Activated B cell treated with CpG ODN at 0.5 μM for 24 hours (primary cell): ENCODE measurements around the gene OBSCN. TPM values are rescaled to one million over a fixed set of nuclear protein-coding genes. Genes with fewer than 3 reads are reported as not detected.

Experiments
- ATAC-seq: fragments of 200-7000 bp; cut with Tn5 transposase; one replicate; pipeline ENCODE4 v1.10.0; 2021; ENCODE audit warnings: low read depth, mild to moderate bottlenecking, moderate library complexity
- CTCF ChIA-PET: fragments of 350-600 bp; sonication (Branson Sonifier 250); formaldehyde crosslinking; loops from one replicate; lab custom pipeline; 2021; ENCODE audit warnings: antibody characterized with exemption; lab: Charles Lee
- POLR2A ChIA-PET: fragments of 350-600 bp; sonication (Branson Sonifier 250); formaldehyde crosslinking; loops from one replicate; lab custom pipeline; 2021; ENCODE audit warnings: antibody characterized with exemption; lab: Charles Lee
- DNase-seq: peaks from one replicate; pipeline ENCODE4 v3.0.0; 2022
- H3K27ac Mint-ChIP-seq: one replicate; pipeline ENCODE4 v1.8.0; 2020; ENCODE audit warnings: mixed read lengths
- H3K27me3 Mint-ChIP-seq: one replicate; pipeline ENCODE4 v1.8.0; 2021; ENCODE audit warnings: mixed read lengths
- H3K36me3 Mint-ChIP-seq: one replicate; pipeline ENCODE4 v1.8.0; 2021; ENCODE audit warnings: low read depth, mixed read lengths
- H3K4me1 Mint-ChIP-seq: one replicate; pipeline ENCODE4 v1.8.0; 2021; ENCODE audit warnings: mixed read lengths
- H3K4me3 Mint-ChIP-seq: one replicate; pipeline ENCODE4 v1.8.0; 2020; ENCODE audit warnings: mild to moderate bottlenecking, mixed read lengths
- H3K9me3 Mint-ChIP-seq: one replicate; pipeline ENCODE4 v1.8.0; 2020; ENCODE audit warnings: mixed read lengths
- CTCF ChIP-seq: fragments of 200-600 bp; IDR thresholded peaks from one replicate; pipeline ENCODE4 v1.8.0; 2022; ENCODE audit warnings: antibody characterized with exemption, mild to moderate bottlenecking
- intact Hi-C: fragments of 100-400 bp; cut with micrococcal nuclease; formaldehyde crosslinking; loops from one replicate; pipeline ENCODE4 v1.15.1; 2024
- total RNA-seq: library from RNA; stranded (reverse); gene quantifications from 2 replicates; pipeline ENCODE4 v1.2.3, GENCODE V29; 2022

Gene OBSCN
- total RNA-seq, 1 donor from 2014 or later: 19.8 TPM

GRCh38 chr1:228321895-228322294, 114.1 kb downstream of the OBSCN start:
- POLR2A ChIA-PET: no interaction called here
- CTCF ChIA-PET: no interaction called here
- Mint-ChIP-seq H3K4me3 (no peak overlapping the region), H3K36me3 (peaks cover 5% of the 10 kb centered on the region), H3K27ac (no peak overlapping the region), H3K4me1 (no peaks in the 10 kb centered on the region), H3K9me3 (peaks cover 7% of the 10 kb centered on the region), H3K27me3 (no peaks in the 10 kb centered on the region)
- intact Hi-C loops: no loop called here
- TF ChIP-seq CTCF: no peak
- DNase-seq (no peak), ATAC-seq (no peak)

GRCh38 chr1:228323401-228323800, 115.6 kb downstream of the OBSCN start:
- DNase-seq: no peak
- Mint-ChIP-seq H3K9me3 (peaks cover 7% of the 10 kb centered on the region), H3K4me3 (no peak overlapping the region), H3K27ac (no peak overlapping the region), H3K36me3 (peaks cover 5% of the 10 kb centered on the region), H3K4me1 (no peaks in the 10 kb centered on the region), H3K27me3 (no peaks in the 10 kb centered on the region)
- ChIA-PET CTCF (no interaction called here), POLR2A (no interaction called here)
- TF ChIP-seq CTCF: no peak
- intact Hi-C loops: no loop called here
- no peak for ATAC-seq

- no peak for TF ChIP-seq CTCF
These were observed 117.4 kb downstream of the OBSCN start for GRCh38 chr1:228325267-228325666.

GRCh38 chr1:228329887-228330286, 122.0 kb downstream of the OBSCN start:
- ChIA-PET POLR2A (no interaction called here), CTCF (no interaction called here)
- Mint-ChIP-seq H3K9me3 (peaks cover 5% of the 10 kb centered on the region), H3K4me3 (no peak overlapping the region), H3K27me3 (peaks cover 2% of the 10 kb centered on the region), H3K27ac (no peak overlapping the region), H3K4me1 (no peaks in the 10 kb centered on the region), H3K36me3 (no peaks in the 10 kb centered on the region)
- no peak for DNase-seq
- ATAC-seq: no peak
- intact Hi-C loops: no loop called here
- no peak for TF ChIP-seq CTCF

More at GRCh38 chr1:228325267-228325666, 117.4 kb downstream of the OBSCN start:
- Mint-ChIP-seq H3K4me1 (no peaks in the 10 kb centered on the region), H3K4me3 (no peak overlapping the region), H3K9me3 (peaks cover 7% of the 10 kb centered on the region), H3K27me3 (no peaks in the 10 kb centered on the region), H3K27ac (no peak overlapping the region), H3K36me3 (peaks cover 5% of the 10 kb centered on the region)
- intact Hi-C loops: no loop called here
- ATAC-seq (no peak), DNase-seq (no peak)
- ChIA-PET POLR2A (no interaction called here), CTCF (no interaction called here)

- ChIA-PET POLR2A (no interaction called here), CTCF (no interaction called here)
- Mint-ChIP-seq H3K36me3 (no peaks in the 10 kb centered on the region), H3K9me3 (no peaks in the 10 kb centered on the region), H3K4me1 (no peaks in the 10 kb centered on the region), H3K27ac (no peak overlapping the region), H3K4me3 (no peak overlapping the region), H3K27me3 (peaks cover 2% of the 10 kb centered on the region)
- ATAC-seq (no peak), DNase-seq (peak; percentile 10)
- intact Hi-C loops: no loop called here
- TF ChIP-seq CTCF: no peak
These were observed 125.2 kb downstream of the OBSCN start for GRCh38 chr1:228332797-228333738.
